ENCODE results near the gene INTS15. TPM values are rescaled to one million over a fixed set of nuclear protein-coding genes. Genes with fewer than 3 reads are reported as not detected.

Gene INTS15
- total RNA-seq: 10 to 100 TPM; 24.5 to 38.5 (median 26.2) TPM
- long read RNA-seq, donor 1, transcript C7orf26-201 (6 exons, 2,182 nt): major isoform, 22 of 32 reads
- long read RNA-seq, donor 1, partial matches to known transcripts: 4 of 32 reads
- long read RNA-seq, donor 1, other reads (novel, unspliced or antisense): 6 of 32 reads
- long read RNA-seq, donor 2, partial matches to known transcripts: 0 of 1 reads
- long read RNA-seq, donor 2, other reads (novel, unspliced or antisense): 1 of 1 reads

DNA sequence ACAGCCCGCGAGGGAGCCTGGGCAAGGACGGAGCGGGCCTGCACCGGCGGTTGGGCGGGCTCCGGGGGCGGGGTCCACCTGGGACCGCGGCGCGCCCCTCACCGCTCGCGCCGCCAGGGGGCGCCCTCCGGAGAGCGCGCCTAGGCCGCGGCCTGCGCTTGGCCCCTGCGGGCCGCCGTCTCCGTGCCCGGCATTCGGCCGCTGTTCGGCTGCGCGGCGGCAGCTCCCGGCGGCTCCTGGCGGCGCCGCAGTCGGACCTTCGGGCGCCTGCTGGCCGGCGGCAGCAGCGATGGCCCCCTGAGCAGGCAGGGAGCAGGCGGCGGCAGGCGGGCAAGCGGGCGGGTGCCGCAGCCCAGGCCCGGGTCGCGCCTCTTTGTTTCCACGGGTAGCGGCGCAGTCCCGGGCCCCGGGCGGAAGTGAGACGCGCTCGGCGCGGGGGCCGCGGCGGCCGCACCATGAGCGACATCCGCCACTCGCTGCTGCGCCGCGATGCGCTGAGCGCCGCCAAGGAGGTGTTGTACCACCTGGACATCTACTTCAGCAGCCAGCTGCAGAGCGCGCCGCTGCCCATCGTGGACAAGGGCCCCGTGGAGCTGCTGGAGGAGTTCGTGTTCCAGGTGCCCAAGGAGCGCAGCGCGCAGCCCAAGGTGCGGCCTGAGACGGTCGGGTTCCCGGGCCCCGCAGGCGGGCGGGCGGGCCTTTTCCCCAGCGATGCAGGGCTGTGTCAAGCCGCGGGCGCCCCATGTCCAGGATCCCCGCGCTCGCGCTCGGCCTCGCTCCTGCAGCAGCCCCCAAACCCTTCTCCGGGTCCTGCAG is at the start of gene INTS15:
Gene INTS15, plus strand, starts transcription at position 193 of the 816 bp plus-strand sequence. Its CDS starts 263 bp downstream, at position 456.
- H3K36me3 ChIP-seq (ENCODE audit: low read depth): peaks cover 7% of the 10 kb centered on the region

DNA sequence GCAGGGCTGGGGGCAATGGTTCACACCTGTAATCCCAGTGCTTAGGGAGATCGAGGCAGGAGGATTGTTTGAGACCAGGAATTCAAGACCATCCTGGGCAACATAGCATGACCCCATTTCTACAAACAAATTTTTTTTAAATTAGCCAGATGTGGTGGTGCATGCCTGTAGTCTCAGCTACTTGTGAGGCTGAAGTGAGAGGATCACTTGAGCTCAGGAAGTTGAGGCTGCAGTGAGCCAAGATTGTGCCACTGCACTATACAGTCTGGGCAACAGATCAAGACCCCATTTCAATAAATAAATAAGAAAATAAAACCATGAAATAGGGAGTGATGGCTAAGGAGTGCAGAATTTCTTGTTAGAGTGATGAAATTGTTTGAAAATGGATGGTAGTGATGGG is 47.5 kb upstream of the INTS15 start:
- H3K9me3 ChIP-seq: no peaks in the 10 kb centered on the region
- no peak for TF ChIP-seq CTCF (IDR thresholded peaks at IDR 0.05)
- H3K4me3 ChIP-seq: no peak overlapping the region
- DNase-seq (no peak), ATAC-seq (no peak)
- H3K4me1 ChIP-seq (ENCODE audit: low read depth): no peaks in the 10 kb centered on the region
- intact Hi-C loops (cut with DNase I, micrococcal nuclease): no loop called here
- no peaks in the 10 kb centered on the region for H3K36me3 ChIP-seq (ENCODE audit: low read depth)

More for the DNA sequence above, at the start of gene INTS15:
- DNase-seq: peak; percentile 83 to 88 (median 85)
- intact Hi-C loops (cut with DNase I, micrococcal nuclease): no loop called here
- H3K4me3 ChIP-seq: peak within 1 kb of the TSS; percentile 58
- no peaks in the 10 kb centered on the region for H3K9me3 ChIP-seq
- peak; percentile 91 for TF ChIP-seq CTCF (IDR thresholded peaks at IDR 0.05)
- peaks cover 8% of the 10 kb centered on the region for H3K4me1 ChIP-seq (ENCODE audit: low read depth)
- ATAC-seq: peak; percentile 98

DNA sequence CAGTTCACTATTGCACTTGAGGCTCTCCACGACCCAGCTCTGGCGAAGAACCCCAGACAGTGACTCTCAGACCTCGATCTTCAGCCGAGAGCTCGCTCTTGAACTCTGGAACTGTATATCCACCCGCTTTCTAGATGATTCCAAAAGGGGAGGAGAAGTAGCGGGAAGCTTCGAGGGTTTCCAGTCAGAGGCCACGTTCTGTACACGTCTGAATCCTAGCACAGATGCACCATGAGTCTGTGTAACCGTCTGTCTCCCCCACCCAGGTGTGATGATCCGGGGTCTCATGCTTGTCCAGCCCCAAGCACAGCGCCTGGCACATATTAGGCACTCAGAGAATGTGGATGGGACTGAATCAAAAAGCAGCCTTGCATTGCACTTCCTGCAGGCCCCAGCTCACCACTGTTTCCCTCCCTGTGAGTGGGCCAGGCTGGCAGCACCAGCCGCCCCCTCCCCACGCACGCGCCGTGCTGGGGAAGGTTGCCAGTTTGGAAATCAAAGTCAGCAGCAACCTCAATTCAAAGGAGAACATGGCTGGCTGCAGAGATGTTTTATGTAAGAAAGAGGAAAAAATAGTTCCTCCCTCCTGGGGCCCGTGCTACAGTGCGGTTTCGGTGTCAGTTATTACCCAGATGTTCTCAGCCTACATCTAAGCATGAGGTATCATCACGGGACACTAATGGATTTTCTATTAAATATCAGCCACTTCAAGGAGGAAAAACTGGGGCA is 44.3 kb upstream of the INTS15 start:
- H3K36me3 ChIP-seq (ENCODE audit: low read depth): no peaks in the 10 kb centered on the region
- H3K9me3 ChIP-seq: no peaks in the 10 kb centered on the region
- intact Hi-C loops (cut with DNase I, micrococcal nuclease): no loop called here
- H3K4me3 ChIP-seq: no peak overlapping the region
- ATAC-seq (no peak), DNase-seq (no peak)
- no peak for TF ChIP-seq CTCF (IDR thresholded peaks at IDR 0.05)
- H3K4me1 ChIP-seq (ENCODE audit: low read depth): no peaks in the 10 kb centered on the region

DNA sequence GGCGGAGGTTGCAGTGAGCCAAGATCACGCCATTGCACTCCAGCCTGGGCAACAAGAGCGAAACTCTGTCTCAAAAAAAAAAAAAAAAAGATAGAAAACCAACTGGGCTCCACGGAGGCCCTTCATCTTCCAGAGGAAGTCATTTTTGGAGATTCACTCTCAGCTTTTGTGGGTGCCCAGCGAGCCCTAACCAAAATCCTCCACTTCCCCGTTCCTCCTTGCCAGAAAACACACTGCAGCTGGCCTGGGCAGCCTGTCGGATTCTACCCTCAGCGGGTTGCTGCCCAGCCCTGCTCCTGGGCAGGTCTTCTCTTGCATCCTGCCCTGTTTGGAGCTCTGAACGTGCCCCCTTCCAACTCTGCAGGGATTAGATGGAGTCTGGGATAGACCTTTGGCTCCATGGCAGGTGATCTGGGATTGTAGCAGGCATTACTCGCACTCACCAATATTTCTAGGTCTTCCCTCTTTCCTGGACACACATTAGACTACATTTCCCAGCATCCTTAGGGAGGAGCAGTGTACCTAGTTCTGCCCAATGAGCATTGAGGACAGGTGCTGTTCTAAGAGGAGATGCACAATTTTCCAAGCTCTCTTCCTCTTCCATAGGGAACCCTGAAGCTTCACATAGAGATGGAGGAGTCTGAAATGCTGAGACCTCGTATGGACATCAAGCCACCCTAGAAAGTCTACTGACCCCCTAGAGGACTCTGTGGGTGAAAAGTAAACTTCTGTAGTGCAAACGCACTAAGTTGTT is 43.1 kb upstream of the INTS15 start:
- intact Hi-C loops (cut with DNase I, micrococcal nuclease): no loop called here
- no peak for TF ChIP-seq CTCF (IDR thresholded peaks at IDR 0.05)
- DNase-seq (no peak), ATAC-seq (peak; percentile 77)
- no peaks in the 10 kb centered on the region for H3K36me3 ChIP-seq (ENCODE audit: low read depth)
- H3K4me3 ChIP-seq: no peak overlapping the region
- no peaks in the 10 kb centered on the region for H3K4me1 ChIP-seq (ENCODE audit: low read depth)
- no peaks in the 10 kb centered on the region for H3K9me3 ChIP-seq

DNA sequence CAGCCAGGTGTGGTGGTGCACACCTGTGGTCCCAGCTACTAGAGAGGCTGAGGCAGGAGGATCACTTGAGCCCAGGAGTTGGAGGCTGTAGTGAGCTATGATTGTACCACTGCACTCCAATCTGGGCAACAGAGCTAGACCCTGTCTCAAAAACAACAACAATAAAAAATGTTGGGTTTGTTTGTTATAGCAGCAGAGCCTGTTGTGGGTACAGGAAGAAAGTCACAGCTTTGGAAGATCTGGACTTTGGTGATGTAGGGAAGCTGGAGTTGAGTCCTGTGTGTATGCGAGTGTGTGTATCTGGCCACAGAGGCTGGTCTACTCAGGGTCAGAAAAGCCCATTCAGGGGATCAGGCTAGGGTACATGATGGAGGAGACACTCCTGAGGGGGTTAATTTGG is 42.4 kb upstream of the INTS15 start:
- TF ChIP-seq CTCF (IDR thresholded peaks at IDR 0.05): no peak
- no peaks in the 10 kb centered on the region for H3K4me1 ChIP-seq (ENCODE audit: low read depth)
- intact Hi-C loops (cut with DNase I, micrococcal nuclease): no loop called here

More for the DNA sequence above, 42.4 kb upstream of the INTS15 start:
- Histone ChIP-seq H3K36me3 (ENCODE audit: low read depth) (no peaks in the 10 kb centered on the region), H3K9me3 (no peaks in the 10 kb centered on the region), H3K4me3 (no peak overlapping the region)
- no peak for DNase-seq
- ATAC-seq: no peak

Data from mucosa of descending colon (tissue), 3 donors.